Measurements from ENCODE around the gene DGKH. TPM values are rescaled to one million over a fixed set of nuclear protein-coding genes. Genes with fewer than 3 reads are reported as not detected.

DGKH gene
- total RNA-seq, 1 donor from 2014 or later: 8.4 TPM

GRCh38 chr13:42260903-42261654 is 212.6 kb downstream of the DGKH start:
- no peaks in the 10 kb centered on the region for H3K9me3 ChIP-seq (ENCODE audit: control insufficient read depth in 3 of 3, low read length in 3 of 3)
- H3K4me1 ChIP-seq (ENCODE audit: control insufficient read depth in 3 of 3, insufficient read depth in 3 of 3, low read length in 3 of 3): peaks cover 0 to under 1% (median 0%) of the 10 kb centered on the region in 3 donors
- H3K4me3 ChIP-seq (ENCODE audit: low read length in 3 of 3): no peak overlapping the region
- no peaks in the 10 kb centered on the region for H3K36me3 ChIP-seq (ENCODE audit: control insufficient read depth in 3 of 3, insufficient read depth in 3 of 3, low read length in 3 of 3)
- no peaks in the 10 kb centered on the region for H3K27me3 ChIP-seq (ENCODE audit: control insufficient read depth in 3 of 3, insufficient read depth in 3 of 3, low read length in 3 of 3)
- no peak overlapping the region for H3K27ac ChIP-seq (ENCODE audit: low read depth, low read length)
- H3K9ac ChIP-seq (ENCODE audit: low read depth in 1 of 3, low read length in 3 of 3): no peak overlapping the region

GRCh38 chr13:42266473-42266872 is 218.0 kb downstream of the DGKH start:
- Histone ChIP-seq H3K4me3 (ENCODE audit: low read length in 3 of 3) (no peak overlapping the region), H3K4me1 (ENCODE audit: control insufficient read depth in 3 of 3, insufficient read depth in 3 of 3, low read length in 3 of 3) (peaks cover 4 to 15% (median 14%) of the 10 kb centered on the region in 3 donors), H3K9ac (ENCODE audit: low read depth in 1 of 3, low read length in 3 of 3) (peak overlapping the region in 1 of 3 donors; percentile 38), H3K27ac (ENCODE audit: low read depth, low read length) (peak overlapping the region; percentile 8), H3K27me3 (ENCODE audit: control insufficient read depth in 3 of 3, insufficient read depth in 3 of 3, low read length in 3 of 3) (peaks cover 0 to 3% (median 0%) of the 10 kb centered on the region in 3 donors), H3K36me3 (ENCODE audit: control insufficient read depth in 3 of 3, insufficient read depth in 3 of 3, low read length in 3 of 3) (no peaks in the 10 kb centered on the region), H3K9me3 (ENCODE audit: control insufficient read depth in 3 of 3, low read length in 3 of 3) (no peaks in the 10 kb centered on the region)

GRCh38 chr13:42270160-42270856 is 221.9 kb downstream of the DGKH start:
- Histone ChIP-seq H3K4me1 (ENCODE audit: control insufficient read depth in 3 of 3, insufficient read depth in 3 of 3, low read length in 3 of 3) (peaks cover 10 to 21% (median 18%) of the 10 kb centered on the region in 3 donors), H3K9me3 (ENCODE audit: control insufficient read depth in 3 of 3, low read length in 3 of 3) (no peaks in the 10 kb centered on the region), H3K4me3 (ENCODE audit: low read length in 3 of 3) (no peak overlapping the region), H3K9ac (ENCODE audit: low read depth in 1 of 3, low read length in 3 of 3) (no peak overlapping the region), H3K27me3 (ENCODE audit: control insufficient read depth in 3 of 3, insufficient read depth in 3 of 3, low read length in 3 of 3) (peaks cover 0 to 5% (median 0%) of the 10 kb centered on the region in 3 donors), H3K27ac (ENCODE audit: low read depth, low read length) (no peak overlapping the region), H3K36me3 (ENCODE audit: control insufficient read depth in 3 of 3, insufficient read depth in 3 of 3, low read length in 3 of 3) (no peaks in the 10 kb centered on the region)

GRCh38 chr13:42270857-42271215 is 222.4 kb downstream of the DGKH start:
- Histone ChIP-seq H3K4me1 (ENCODE audit: control insufficient read depth in 3 of 3, insufficient read depth in 3 of 3, low read length in 3 of 3) (peaks cover 10 to 21% (median 18%) of the 10 kb centered on the region in 3 donors), H3K9ac (ENCODE audit: low read depth in 1 of 3, low read length in 3 of 3) (peak overlapping the region in 2 of 3 donors; percentile 58 to 65), H3K27ac (ENCODE audit: low read depth, low read length) (peak overlapping the region; percentile 84), H3K4me3 (ENCODE audit: low read length in 3 of 3) (peak overlapping the region; percentile 78 to 89 (median 86)), H3K27me3 (ENCODE audit: control insufficient read depth in 3 of 3, insufficient read depth in 3 of 3, low read length in 3 of 3) (peaks cover 0 to 5% (median 0%) of the 10 kb centered on the region in 3 donors), H3K9me3 (ENCODE audit: control insufficient read depth in 3 of 3, low read length in 3 of 3) (no peaks in the 10 kb centered on the region), H3K36me3 (ENCODE audit: control insufficient read depth in 3 of 3, insufficient read depth in 3 of 3, low read length in 3 of 3) (no peaks in the 10 kb centered on the region)

- Histone ChIP-seq H3K9ac (ENCODE audit: low read depth in 1 of 3, low read length in 3 of 3) (peak overlapping the region; percentile 58 to 70 (median 65)), H3K9me3 (ENCODE audit: control insufficient read depth in 3 of 3, low read length in 3 of 3) (no peaks in the 10 kb centered on the region), H3K4me3 (ENCODE audit: low read length in 3 of 3) (peak overlapping the region; percentile 78 to 89 (median 86)), H3K27ac (ENCODE audit: low read depth, low read length) (peak overlapping the region; percentile 84), H3K4me1 (ENCODE audit: control insufficient read depth in 3 of 3, insufficient read depth in 3 of 3, low read length in 3 of 3) (peaks cover 6 to 18% (median 16%) of the 10 kb centered on the region in 3 donors), H3K36me3 (ENCODE audit: control insufficient read depth in 3 of 3, insufficient read depth in 3 of 3, low read length in 3 of 3) (no peaks in the 10 kb centered on the region), H3K27me3 (ENCODE audit: control insufficient read depth in 3 of 3, insufficient read depth in 3 of 3, low read length in 3 of 3) (peaks cover 0 to 5% (median 0%) of the 10 kb centered on the region in 3 donors)
Measured at GRCh38 chr13:42271337-42272114, 223.1 kb downstream of the DGKH start.

- H3K9me3 ChIP-seq (ENCODE audit: control insufficient read depth in 3 of 3, low read length in 3 of 3): no peaks in the 10 kb centered on the region
- peak within 1 kb of the TSS; percentile 84 for H3K27ac ChIP-seq (ENCODE audit: low read depth, low read length)
- H3K36me3 ChIP-seq (ENCODE audit: control insufficient read depth in 3 of 3, insufficient read depth in 3 of 3, low read length in 3 of 3): no peaks in the 10 kb centered on the region
- peak within 1 kb of the TSS; percentile 78 to 81 (median 79) for H3K9ac ChIP-seq (ENCODE audit: low read depth in 1 of 3, low read length in 3 of 3)
- peaks cover 6 to 12% (median 10%) of the 10 kb centered on the region in 3 donors for H3K4me1 ChIP-seq (ENCODE audit: control insufficient read depth in 3 of 3, insufficient read depth in 3 of 3, low read length in 3 of 3)
- H3K27me3 ChIP-seq (ENCODE audit: control insufficient read depth in 3 of 3, insufficient read depth in 3 of 3, low read length in 3 of 3): peaks cover 0 to 5% (median 0%) of the 10 kb centered on the region in 3 donors
- peak within 1 kb of the TSS; percentile 80 to 89 (median 86) for H3K4me3 ChIP-seq (ENCODE audit: low read length in 3 of 3)
Measured at GRCh38 chr13:42272115-42272803, 223.8 kb downstream of the DGKH start, which contains the start of gene AKAP11. Gene AKAP11, plus strand, starts transcription at chr13:42272152. Its CDS starts 14,197 bp downstream, at chr13:42286349.

- Histone ChIP-seq H3K9me3 (ENCODE audit: control insufficient read depth in 3 of 3, low read length in 3 of 3) (no peaks in the 10 kb centered on the region), H3K27me3 (ENCODE audit: control insufficient read depth in 3 of 3, insufficient read depth in 3 of 3, low read length in 3 of 3) (peaks cover 0 to 5% (median 0%) of the 10 kb centered on the region in 3 donors), H3K4me3 (ENCODE audit: low read length in 3 of 3) (peak overlapping the region; percentile 80 to 86 (median 85)), H3K4me1 (ENCODE audit: control insufficient read depth in 3 of 3, insufficient read depth in 3 of 3, low read length in 3 of 3) (peaks cover 6 to 12% (median 10%) of the 10 kb centered on the region in 3 donors), H3K9ac (ENCODE audit: low read depth in 1 of 3, low read length in 3 of 3) (peak overlapping the region; percentile 78 to 81 (median 79)), H3K36me3 (ENCODE audit: control insufficient read depth in 3 of 3, insufficient read depth in 3 of 3, low read length in 3 of 3) (no peaks in the 10 kb centered on the region), H3K27ac (ENCODE audit: low read depth, low read length) (peak overlapping the region; percentile 59)
Measured at GRCh38 chr13:42272804-42273175, 224.3 kb downstream of the DGKH start.

- peaks cover 6 to 12% (median 10%) of the 10 kb centered on the region in 3 donors for H3K4me1 ChIP-seq (ENCODE audit: control insufficient read depth in 3 of 3, insufficient read depth in 3 of 3, low read length in 3 of 3)
- H3K9ac ChIP-seq (ENCODE audit: low read depth in 1 of 3, low read length in 3 of 3): no peak overlapping the region
- H3K36me3 ChIP-seq (ENCODE audit: control insufficient read depth in 3 of 3, insufficient read depth in 3 of 3, low read length in 3 of 3): no peaks in the 10 kb centered on the region
- H3K4me3 ChIP-seq (ENCODE audit: low read length in 3 of 3): no peak overlapping the region
- H3K9me3 ChIP-seq (ENCODE audit: control insufficient read depth in 3 of 3, low read length in 3 of 3): no peaks in the 10 kb centered on the region
- no peak overlapping the region for H3K27ac ChIP-seq (ENCODE audit: low read depth, low read length)
- peaks cover 0 to 5% (median 0%) of the 10 kb centered on the region in 3 donors for H3K27me3 ChIP-seq (ENCODE audit: control insufficient read depth in 3 of 3, insufficient read depth in 3 of 3, low read length in 3 of 3)
Measured at GRCh38 chr13:42274386-42275097, 226.1 kb downstream of the DGKH start.

GRCh38 chr13:42275098-42275471 is 226.6 kb downstream of the DGKH start:
- Histone ChIP-seq H3K9me3 (ENCODE audit: control insufficient read depth in 3 of 3, low read length in 3 of 3) (no peaks in the 10 kb centered on the region), H3K36me3 (ENCODE audit: control insufficient read depth in 3 of 3, insufficient read depth in 3 of 3, low read length in 3 of 3) (no peaks in the 10 kb centered on the region), H3K27ac (ENCODE audit: low read depth, low read length) (no peak overlapping the region), H3K4me3 (ENCODE audit: low read length in 3 of 3) (no peak overlapping the region), H3K9ac (ENCODE audit: low read depth in 1 of 3, low read length in 3 of 3) (no peak overlapping the region), H3K4me1 (ENCODE audit: control insufficient read depth in 3 of 3, insufficient read depth in 3 of 3, low read length in 3 of 3) (peaks cover 6 to 12% (median 10%) of the 10 kb centered on the region in 3 donors), H3K27me3 (ENCODE audit: control insufficient read depth in 3 of 3, insufficient read depth in 3 of 3, low read length in 3 of 3) (peaks cover 0 to 5% (median 0%) of the 10 kb centered on the region in 3 donors)

Data from skeletal muscle tissue (tissue), 4 donors.